HepG2 (cell line): ENCODE data around the gene CPT1C. TPM values are rescaled to one million over a fixed set of nuclear protein-coding genes. Genes with fewer than 3 reads are reported as not detected.

Experiments used
- AHR ChIP-seq: IDR thresholded peaks from 2 replicates; pipeline ENCODE4 v1.6.1; 2018; ENCODE audit warnings: missing genetic modification reagents, missing compliant biosample characterization
- IKZF5 ChIP-seq: IDR thresholded peaks from 2 replicates; pipeline ENCODE4 v1.6.1; 2018; ENCODE audit warnings: missing genetic modification reagents, mild to moderate bottlenecking, missing compliant biosample characterization
- MXD3 ChIP-seq: IDR thresholded peaks from 2 replicates; pipeline ENCODE4 v1.6.1; 2016; ENCODE audit warnings: mild to moderate bottlenecking, missing biosample characterization, missing genetic modification reagents
- MXI1 ChIP-seq: IDR thresholded peaks from 3 replicates; pipeline ENCODE4 v1.6.1; 2012; ENCODE audit warnings: low read depth, low read length, inconsistent platforms, borderline replicate concordance
- NFE2L1 ChIP-seq: sonication (generic); formaldehyde crosslinking; IDR thresholded peaks from 2 replicates; pipeline ENCODE4 v1.4.0; 2020; ENCODE audit warnings: missing genetic modification reagents, mild to moderate bottlenecking, borderline replicate concordance
- NFRKB ChIP-seq: fragments of 450-650 bp; IDR thresholded peaks from 2 replicates; pipeline ENCODE4 v1.6.1; 2017
- POLR2A ChIP-seq, 2 experiments: IDR thresholded peaks; 2 replicates each; pipeline ENCODE4 v1.6.1; 2011; ENCODE audit warnings: low read depth in 2 of 2, low read length in 2 of 2, mild to moderate bottlenecking in 1 of 2, moderate library complexity in 1 of 2; ENCODE audit not compliant: insufficient read depth in 1 of 2
- POLR2AphosphoS2 ChIP-seq: IDR thresholded peaks from 2 replicates; pipeline ENCODE4 v1.6.1; 2011; ENCODE audit warnings: low read depth, low read length, improper control_type of control experiment
- SIX4 ChIP-seq: sonication (generic); formaldehyde crosslinking; IDR thresholded peaks from 2 replicates; pipeline ENCODE4 v1.4.0; 2020; ENCODE audit warnings: missing genetic modification reagents
- SOX13 ChIP-seq, 3 experiments: fragments of 450-650 bp in 1 of 3; sonication (generic) in 1 of 3; formaldehyde crosslinking in 1 of 3; IDR thresholded peaks in 2 of 3; conservative IDR thresholded peaks in 1 of 3; 2 replicates each; pipeline versions ENCODE4 v1.5.0 to v1.6.1; 2016 to 2020; ENCODE audit warnings: antibody characterized with exemption in 1 of 3, mild to moderate bottlenecking in 1 of 3, missing compliant biosample characterization in 1 of 3, missing genetic modification reagents in 1 of 3, moderate library complexity in 1 of 3
- THRA ChIP-seq: sonication (generic); formaldehyde crosslinking; IDR thresholded peaks from 2 replicates; pipeline ENCODE4 v1.4.0; 2020; ENCODE audit warnings: missing genetic modification reagents, borderline replicate concordance
- TMF1 ChIP-seq: sonication (generic); formaldehyde crosslinking; IDR thresholded peaks from 2 replicates; pipeline ENCODE4 v1.8.1; 2022; ENCODE audit warnings: low read depth, missing genetic modification reagents
- U2AF1 ChIP-seq: fragments of 200-400 bp; formaldehyde crosslinking; optimal IDR thresholded peaks from 2 replicates; pipeline ENCODE3; 2017; ENCODE audit warnings: mild to moderate bottlenecking, low read depth, low read length
- ZNF292 ChIP-seq: sonication (generic); formaldehyde crosslinking; IDR thresholded peaks from 2 replicates; pipeline ENCODE4 v1.8.1; 2022; ENCODE audit warnings: mild to moderate bottlenecking, low read depth, missing genetic modification reagents, borderline replicate concordance
- ZNF414 ChIP-seq: sonication (generic); formaldehyde crosslinking; IDR thresholded peaks from 2 replicates; pipeline ENCODE4 v1.5.0; 2020; ENCODE audit warnings: missing genetic modification reagents
- ZNF496 ChIP-seq: sonication (generic); formaldehyde crosslinking; IDR thresholded peaks from 2 replicates; pipeline ENCODE4 v1.8.1; 2023; ENCODE audit warnings: mild to moderate bottlenecking, moderate library complexity, missing genetic modification reagents; ENCODE audit not compliant: insufficient replicate concordance
- ZNF781 ChIP-seq: sonication (generic); formaldehyde crosslinking; IDR thresholded peaks from 2 replicates; pipeline ENCODE4 v1.5.1; 2020; ENCODE audit warnings: borderline replicate concordance, mild to moderate bottlenecking, missing genetic modification reagents; ENCODE audit errors: not compliant biosample characterization
- polyA plus RNA-seq, 8 experiments: library from polyadenylated mRNA; depleted of rRNA in 3 of 8; stranded (reverse) in 7 of 8; unstranded in 1 of 8; fragments of >200 nt; fragmentation: Illumina TruSeq in 4 of 8; extraction: Trizol in 4 of 8; gene quantifications; 2 replicates each; pipeline versions ENCODE4 v1.2.1 to v1.2.3, GENCODE V29; 2011 to 2016; ENCODE audit warnings: low read depth in 4 of 8, missing spikeins in 1 of 8, mixed read lengths in 1 of 8; ENCODE audit not compliant: insufficient read depth in 1 of 8
- total RNA-seq, 5 experiments: library from RNA; depleted of rRNA; stranded (reverse); fragments of >200 nt; fragmentation: Illumina TruSeq; extraction: Trizol; gene quantifications; 2 replicates each; pipeline ENCODE4 v1.2.3, GENCODE V29; 2016; ENCODE audit warnings: low read depth in 1 of 5
- TF ChIP-seq, protein P1 (sequence below): sonication (generic); formaldehyde crosslinking; IDR thresholded peaks from 2 replicates; pipeline ENCODE4 v1.4.0; 2020; ENCODE audit warnings: missing genetic modification reagents
- TF ChIP-seq, protein P2 (sequence below): sonication (generic); formaldehyde crosslinking; IDR thresholded peaks from 2 replicates; pipeline ENCODE4 v1.5.0; 2020; ENCODE audit warnings: mild to moderate bottlenecking, low read depth, missing genetic modification reagents, borderline replicate concordance
- TF ChIP-seq, protein P3 (sequence below): sonication (generic); formaldehyde crosslinking; conservative IDR thresholded peaks from 2 replicates; pipeline ENCODE4 v1.5.0; 2020; ENCODE audit warnings: missing genetic modification reagents

The CPT1C gene
- total and polyA plus RNA-seq, 2 of the 13 experiments (the other 11 are each of a cell fraction or from before 2014, with no cell fraction given), result 0.18 TPM; not detected in 1

- peak; percentile 44; the same call in 1 of the 2 replicates for TF ChIP-seq THRA
- TF ChIP-seq ZNF496, result no peak
- TF ChIP-seq, protein P1, sequence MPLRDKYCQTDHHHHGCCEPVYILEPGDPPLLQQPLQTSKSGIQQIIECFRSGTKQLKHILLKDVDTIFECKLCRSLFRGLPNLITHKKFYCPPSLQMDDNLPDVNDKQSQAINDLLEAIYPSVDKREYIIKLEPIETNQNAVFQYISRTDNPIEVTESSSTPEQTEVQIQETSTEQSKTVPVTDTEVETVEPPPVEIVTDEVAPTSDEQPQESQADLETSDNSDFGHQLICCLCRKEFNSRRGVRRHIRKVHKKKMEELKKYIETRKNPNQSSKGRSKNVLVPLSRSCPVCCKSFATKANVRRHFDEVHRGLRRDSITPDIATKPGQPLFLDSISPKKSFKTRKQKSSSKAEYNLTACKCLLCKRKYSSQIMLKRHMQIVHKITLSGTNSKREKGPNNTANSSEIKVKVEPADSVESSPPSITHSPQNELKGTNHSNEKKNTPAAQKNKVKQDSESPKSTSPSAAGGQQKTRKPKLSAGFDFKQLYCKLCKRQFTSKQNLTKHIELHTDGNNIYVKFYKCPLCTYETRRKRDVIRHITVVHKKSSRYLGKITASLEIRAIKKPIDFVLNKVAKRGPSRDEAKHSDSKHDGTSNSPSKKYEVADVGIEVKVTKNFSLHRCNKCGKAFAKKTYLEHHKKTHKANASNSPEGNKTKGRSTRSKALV (CRISPR knock-in tag), result peak; percentile 73; the same call in 1 of the 2 replicates
- TF ChIP-seq U2AF1, result no peak
- TF ChIP-seq IKZF5 (CRISPR knock-in tag), result peak; percentile 63; the same call in 1 of the 2 replicates
- TF ChIP-seq ZNF781 (CRISPR knock-in tag), result no peak
- no peak for TF ChIP-seq POLR2AphosphoS2
- no peak for TF ChIP-seq SOX13 (IDR thresholded peaks at IDR 0.05)
- TF ChIP-seq SOX13 (CRISPR knock-in tag; conservative IDR thresholded peaks at IDR 0.05 in 1 of 2, IDR thresholded peaks at IDR 0.05 in 1 of 2), result 0 out of 4 replicates have a peak, but pooled peaks of 1 of the 2 experiments have one; percentile 13
- TF ChIP-seq SIX4 (CRISPR knock-in tag), result no peak
- TF ChIP-seq ZNF292, result 0 out of 2 replicates have a peak, but pooled peaks have one; percentile 19
- TF ChIP-seq MXD3, result peak; percentile 50; the same call in 1 of the 2 replicates
- TF ChIP-seq, protein P2, sequence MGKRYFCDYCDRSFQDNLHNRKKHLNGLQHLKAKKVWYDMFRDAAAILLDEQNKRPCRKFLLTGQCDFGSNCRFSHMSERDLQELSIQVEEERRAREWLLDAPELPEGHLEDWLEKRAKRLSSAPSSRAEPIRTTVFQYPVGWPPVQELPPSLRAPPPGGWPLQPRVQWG (CRISPR knock-in tag), result no peak
- no peak; the same call in 2 of the 3 replicates for TF ChIP-seq MXI1
- TF ChIP-seq NFE2L1 (CRISPR knock-in tag), result no peak
- TF ChIP-seq, protein P3, sequence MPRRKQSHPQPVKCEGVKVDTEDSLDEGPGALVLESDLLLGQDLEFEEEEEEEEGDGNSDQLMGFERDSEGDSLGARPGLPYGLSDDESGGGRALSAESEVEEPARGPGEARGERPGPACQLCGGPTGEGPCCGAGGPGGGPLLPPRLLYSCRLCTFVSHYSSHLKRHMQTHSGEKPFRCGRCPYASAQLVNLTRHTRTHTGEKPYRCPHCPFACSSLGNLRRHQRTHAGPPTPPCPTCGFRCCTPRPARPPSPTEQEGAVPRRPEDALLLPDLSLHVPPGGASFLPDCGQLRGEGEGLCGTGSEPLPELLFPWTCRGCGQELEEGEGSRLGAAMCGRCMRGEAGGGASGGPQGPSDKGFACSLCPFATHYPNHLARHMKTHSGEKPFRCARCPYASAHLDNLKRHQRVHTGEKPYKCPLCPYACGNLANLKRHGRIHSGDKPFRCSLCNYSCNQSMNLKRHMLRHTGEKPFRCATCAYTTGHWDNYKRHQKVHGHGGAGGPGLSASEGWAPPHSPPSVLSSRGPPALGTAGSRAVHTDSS (CRISPR knock-in tag), result no peak
- no peak for TF ChIP-seq ZNF414 (CRISPR knock-in tag)
- TF ChIP-seq NFRKB, result no peak
- TF ChIP-seq POLR2A (IDR thresholded peaks at IDR 0.05; ENCODE audit: insufficient read depth in 1 of 2, low read depth in 2 of 2, low read length in 2 of 2), result peak; percentile 53 to 82
- peak; percentile 74; the same call in 1 of the 2 replicates for TF ChIP-seq AHR (CRISPR knock-in tag)
- no peak for TF ChIP-seq TMF1
These were observed 26.5 kb upstream of the CPT1C start (continued) for GRCh38 chr19:49664171-49665035.
